SHP77 treated with DMSO at 0.1 percent for 48 hours (cell line): ENCODE measurements around the gene MAB21L3.
"Not testable (repeated sequence)": the region's sequence is repeated elsewhere in the genome, so short reads cannot be mapped to it uniquely, and the experiment has no call there.

Experiments used
- DNase-seq: peaks from one replicate; lab custom pipeline; 2025; lab: John Stamatoyannopoulos, UW

Gene MAB21L3

GRCh38 chr1:116138277-116138792 is 27.1 kb downstream of the MAB21L3 start:
- no peak for DNase-seq

- no peak for DNase-seq
These were observed 28.5 kb downstream of the MAB21L3 start for GRCh38 chr1:116139592-116140134.

- no peak for DNase-seq
These were observed 33.0 kb downstream of the MAB21L3 start for GRCh38 chr1:116144151-116144550.

- not testable (repeated sequence) for DNase-seq
These were observed 35.4 kb downstream of the MAB21L3 start for GRCh38 chr1:116146447-116147113.

GRCh38 chr1:116147114-116147510 is 35.9 kb downstream of the MAB21L3 start:
- no peak for DNase-seq

GRCh38 chr1:116147972-116148371 is 36.8 kb downstream of the MAB21L3 start:
- DNase-seq: no peak

- DNase-seq: no peak
These were observed 37.8 kb downstream of the MAB21L3 start for GRCh38 chr1:116148967-116149366.

- no peak for DNase-seq
These were observed 39.2 kb downstream of the MAB21L3 start for GRCh38 chr1:116150368-116150767.

- DNase-seq: peak; percentile 22
These were observed 40.8 kb downstream of the MAB21L3 start for GRCh38 chr1:116151739-116152576.

- no peak for DNase-seq
These were observed 41.4 kb downstream of the MAB21L3 start for GRCh38 chr1:116152577-116152943.

GRCh38 chr1:116152950-116153691 is 41.9 kb downstream of the MAB21L3 start:
- no peak for DNase-seq

GRCh38 chr1:116153692-116154031 is 42.5 kb downstream of the MAB21L3 start:
- no peak for DNase-seq

- DNase-seq: no peak
These were observed 43.3 kb downstream of the MAB21L3 start for GRCh38 chr1:116154536-116154935.

- no peak for DNase-seq
These were observed 45.9 kb downstream of the MAB21L3 start for GRCh38 chr1:116157096-116157495.

- DNase-seq: no peak
These were observed 48.0 kb downstream of the MAB21L3 start for GRCh38 chr1:116159177-116159576.

GRCh38 chr1:116159611-116160010 is 48.4 kb downstream of the MAB21L3 start:
- no peak for DNase-seq

GRCh38 chr1:116161390-116161789 is 50.2 kb downstream of the MAB21L3 start:
- DNase-seq: no peak

- DNase-seq: no peak
These were observed 50.7 kb downstream of the MAB21L3 start for GRCh38 chr1:116161877-116162390.

- no peak for DNase-seq
These were observed 52.3 kb downstream of the MAB21L3 start for GRCh38 chr1:116163533-116163932.

GRCh38 chr1:116164150-116164549 is 53.0 kb downstream of the MAB21L3 start:
- DNase-seq: no peak

GRCh38 chr1:116164604-116165368 is 53.6 kb downstream of the MAB21L3 start:
- no peak for DNase-seq
